HG02623 (cell line): ENCODE measurements around the gene BIRC7.

Experiments used
- ATAC-seq: cut with Tn5 transposase; IDR thresholded peaks from one replicate; pipeline ENCODE4 v1.9.1; 2021; ENCODE audit warnings: moderate library complexity; ENCODE audit not compliant: unreplicated experiment

Gene BIRC7

DNA sequence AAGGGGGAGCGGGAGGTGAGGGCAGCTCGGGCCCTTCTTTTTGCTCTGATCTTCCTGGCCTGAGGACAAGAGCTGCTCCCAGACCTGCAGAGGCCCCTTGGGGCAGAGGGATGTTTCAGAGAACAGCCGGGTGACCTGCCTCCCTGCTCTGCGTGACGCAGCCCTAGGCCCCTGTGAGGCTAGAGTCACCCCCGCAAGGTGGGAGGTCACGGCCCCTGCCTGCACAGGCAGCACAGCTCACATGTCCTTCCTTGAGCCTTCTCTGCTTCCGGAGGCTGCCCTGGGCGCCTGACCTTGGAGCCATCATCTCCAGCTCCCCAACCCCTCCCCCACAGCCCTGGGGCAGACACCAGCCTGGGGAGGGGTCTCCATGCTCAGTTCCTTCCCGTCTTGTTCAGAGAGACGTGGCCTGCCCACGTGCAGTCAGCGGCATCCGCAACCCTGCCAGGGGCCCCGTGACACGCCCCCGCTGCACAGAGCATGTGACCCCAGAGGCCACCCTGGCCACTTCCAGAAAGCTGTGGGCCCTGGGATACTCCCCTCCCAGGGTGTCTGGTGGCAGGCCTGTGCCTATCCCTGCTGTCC, at the start of gene BIRC7:
BIRC7 (plus strand) TSS at position 507 of the 585 bp plus-strand sequence. CDS start 192 bp downstream, outside the sequence.
- ATAC-seq: no peak

DNA sequence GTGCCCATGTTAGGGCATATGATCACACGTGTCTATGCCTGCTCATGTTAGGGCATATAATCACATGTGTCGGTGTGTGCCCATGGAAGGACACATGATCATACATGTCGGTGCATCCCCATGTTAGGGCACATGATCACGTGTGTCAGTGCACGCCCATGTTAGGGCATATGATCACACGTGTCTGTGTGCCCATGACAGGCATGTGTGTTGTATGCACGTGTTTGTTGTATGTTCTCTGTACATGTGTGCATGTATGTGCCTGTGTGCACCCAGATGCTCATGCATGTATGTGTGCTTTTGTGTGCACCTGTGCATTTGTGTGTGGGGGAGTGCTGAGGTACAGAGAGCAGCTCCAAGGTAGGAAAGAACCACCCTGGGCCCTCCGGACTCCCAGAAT, 49.6 kb upstream of the BIRC7 start:
- no peak for ATAC-seq

- no peak for ATAC-seq
Observed at GRCh38 chr20:63186528-63187316, 49.0 kb upstream of the BIRC7 start.

GRCh38 chr20:63187338-63188158, 48.2 kb upstream of the BIRC7 start:
- no peak for ATAC-seq

DNA sequence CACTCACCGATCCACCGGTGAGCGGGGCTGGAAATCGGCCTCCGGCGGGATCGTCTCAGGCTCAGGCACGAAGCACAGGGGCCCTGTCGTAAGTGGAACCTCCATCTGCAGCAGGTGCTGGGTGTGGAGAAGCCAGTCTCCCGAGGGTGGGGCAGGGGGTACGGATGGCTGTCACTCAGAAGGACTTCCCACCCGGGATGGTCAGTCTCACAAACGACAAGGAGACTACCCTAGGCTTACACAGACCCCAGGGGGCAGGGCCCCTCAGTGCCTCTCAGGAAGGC, 47.6 kb upstream of the BIRC7 start:
- no peak for ATAC-seq

- no peak for ATAC-seq
Observed at GRCh38 chr20:63188641-63189321, 46.9 kb upstream of the BIRC7 start.

DNA sequence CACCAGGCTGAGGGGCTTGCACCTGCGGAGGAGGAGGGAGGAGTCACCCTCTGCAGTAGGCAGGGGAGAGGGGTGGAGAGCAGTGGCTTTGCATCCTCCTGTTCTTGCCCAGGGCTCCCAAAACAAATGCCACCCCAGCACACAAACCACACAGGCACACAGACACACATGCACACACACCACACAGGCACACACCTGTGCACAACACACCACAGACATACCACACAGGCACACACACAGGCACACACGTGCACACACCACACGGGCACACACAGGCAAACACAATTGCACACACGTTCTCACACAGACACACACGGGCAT, 46.4 kb upstream of the BIRC7 start:
- no peak for ATAC-seq

GRCh38 chr20:63189846-63190559, 45.7 kb upstream of the BIRC7 start:
- no peak for ATAC-seq

DNA sequence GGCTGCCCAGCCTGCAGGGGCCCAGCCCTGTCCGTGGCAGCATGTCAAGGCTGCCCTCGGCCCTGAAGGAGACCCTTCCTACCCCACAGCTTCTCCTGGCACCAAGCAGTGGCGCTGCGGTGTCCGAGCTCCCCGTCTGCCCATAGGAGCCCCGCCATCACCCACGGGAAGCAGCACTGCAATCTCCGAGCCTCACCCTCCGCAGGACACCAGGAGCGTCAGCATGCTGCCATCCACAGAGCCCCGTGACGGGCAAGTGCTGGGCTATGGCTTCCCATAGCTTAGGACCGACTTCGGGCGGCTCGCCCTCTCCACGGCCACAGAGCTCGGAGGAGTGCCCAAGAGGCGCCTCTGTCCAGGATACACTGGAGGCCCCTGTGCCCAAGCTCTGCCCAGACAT, 44.9 kb upstream of the BIRC7 start:
- ATAC-seq: no peak

DNA sequence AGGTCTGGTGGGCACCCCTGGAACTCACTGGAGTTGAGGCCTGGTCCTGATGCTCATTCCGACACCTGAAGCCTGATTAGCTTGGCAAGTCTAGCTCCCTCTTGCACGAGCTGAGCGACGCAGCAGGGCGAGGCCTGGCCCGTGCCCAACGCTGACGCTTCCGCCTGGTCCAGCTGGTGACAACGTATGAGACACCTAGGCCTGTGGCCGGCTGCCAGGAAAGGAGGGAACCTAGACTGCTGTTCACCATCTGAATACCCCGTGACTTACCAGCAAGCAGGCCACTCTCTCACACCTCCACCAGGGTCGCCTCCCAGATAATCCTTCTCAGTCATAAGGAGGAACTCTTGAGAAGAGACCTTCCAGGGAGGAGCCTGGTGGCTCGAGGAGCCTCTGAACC, 44.3 kb upstream of the BIRC7 start:
- no peak for ATAC-seq

- ATAC-seq: no peak
Observed at GRCh38 chr20:63192721-63193120, 43.0 kb upstream of the BIRC7 start.

- no peak for ATAC-seq
Observed at GRCh38 chr20:63194007-63194796, 41.5 kb upstream of the BIRC7 start.

- ATAC-seq: no peak
Observed at GRCh38 chr20:63194797-63195173, 40.9 kb upstream of the BIRC7 start.

DNA sequence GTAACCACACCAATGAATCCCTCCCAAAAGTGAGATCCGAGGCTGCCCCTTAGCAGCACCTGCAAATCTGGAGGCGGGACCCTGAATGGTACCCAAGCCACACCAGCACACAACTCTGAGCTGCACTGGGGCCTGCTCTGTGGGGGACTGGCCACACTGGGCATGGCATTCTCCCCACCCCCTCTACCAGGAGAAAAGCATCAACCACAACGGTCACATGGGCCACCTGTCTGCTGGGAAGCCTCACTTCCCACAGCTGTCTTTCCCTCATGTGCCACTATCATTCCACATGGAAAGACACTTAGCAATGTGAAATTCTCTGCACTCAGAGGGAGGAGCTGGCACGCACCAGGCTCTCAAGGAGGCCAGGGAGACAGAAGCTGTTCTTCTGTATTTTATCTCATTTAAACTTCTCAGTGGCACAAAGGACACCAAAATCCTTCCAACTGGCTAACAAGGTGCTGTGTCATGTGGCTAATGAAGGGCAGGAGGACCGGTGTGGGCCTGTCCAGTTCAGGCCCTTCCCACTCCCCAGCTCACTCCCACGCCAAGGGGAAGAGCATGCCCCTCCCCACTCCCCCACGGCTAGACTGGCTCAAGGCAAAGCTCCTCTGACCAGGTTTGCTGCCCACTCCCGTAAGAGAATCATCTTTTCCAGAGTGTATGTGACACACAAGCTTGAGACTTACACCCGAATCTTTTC, 38.8 kb upstream of the BIRC7 start:
- ATAC-seq: no peak

GRCh38 chr20:63198606-63199005, 37.1 kb upstream of the BIRC7 start:
- no peak for ATAC-seq

DNA sequence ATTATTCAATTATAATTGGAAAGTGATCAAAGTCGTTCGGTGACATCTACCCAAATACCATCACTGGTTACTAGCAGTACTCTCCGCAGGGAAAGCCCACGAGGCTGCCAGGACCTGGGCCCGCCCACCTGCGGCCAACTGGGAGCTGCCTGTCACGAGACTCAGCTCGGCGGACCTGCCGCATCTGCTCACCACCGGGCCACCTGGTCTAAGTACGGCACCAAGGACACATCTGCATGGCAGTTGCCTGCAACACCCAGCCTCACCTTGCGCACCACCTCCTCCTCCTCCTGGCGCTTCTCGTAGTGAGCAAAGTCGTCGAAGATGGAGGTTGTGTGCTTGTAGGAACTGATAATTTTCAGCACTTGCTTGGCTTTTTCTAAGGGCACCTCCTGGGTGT, 33.7 kb upstream of the BIRC7 start:
- ATAC-seq: no peak

DNA sequence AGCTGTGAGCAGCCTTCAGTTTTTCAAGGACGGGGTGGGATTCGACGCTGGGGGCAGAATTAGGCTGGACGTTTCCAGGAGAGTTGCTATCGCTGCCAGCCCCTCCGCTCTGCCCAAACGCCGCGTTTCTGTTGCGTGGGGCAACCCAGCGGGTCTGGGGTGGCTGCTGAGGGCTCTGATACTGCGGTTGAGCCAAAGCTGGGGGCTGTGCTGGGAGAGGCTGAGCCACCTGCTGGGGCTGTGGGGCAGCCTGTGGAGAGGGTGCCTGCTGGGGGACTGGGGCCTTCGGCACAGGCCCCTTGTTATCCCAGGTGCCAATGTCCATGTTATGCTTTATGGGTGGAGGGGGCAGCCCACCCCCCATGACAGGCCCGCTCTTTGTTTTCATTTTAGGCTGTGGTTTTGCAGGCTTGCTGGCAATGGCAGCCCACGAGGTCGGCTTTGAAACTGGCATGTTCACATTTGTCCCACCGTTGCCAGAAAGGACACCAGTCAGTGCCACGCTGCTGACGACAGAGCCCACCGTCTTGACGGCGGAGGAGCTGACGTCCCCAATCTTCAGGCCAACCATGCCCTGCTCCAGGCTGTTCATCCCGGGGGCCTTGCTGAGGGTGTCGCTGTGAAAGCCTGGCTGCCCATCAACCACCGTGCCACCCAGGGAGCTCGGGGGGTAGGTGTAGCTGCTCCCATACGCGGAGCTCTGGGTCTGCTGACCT, 32.7 kb upstream of the BIRC7 start:
- ATAC-seq: no peak

DNA sequence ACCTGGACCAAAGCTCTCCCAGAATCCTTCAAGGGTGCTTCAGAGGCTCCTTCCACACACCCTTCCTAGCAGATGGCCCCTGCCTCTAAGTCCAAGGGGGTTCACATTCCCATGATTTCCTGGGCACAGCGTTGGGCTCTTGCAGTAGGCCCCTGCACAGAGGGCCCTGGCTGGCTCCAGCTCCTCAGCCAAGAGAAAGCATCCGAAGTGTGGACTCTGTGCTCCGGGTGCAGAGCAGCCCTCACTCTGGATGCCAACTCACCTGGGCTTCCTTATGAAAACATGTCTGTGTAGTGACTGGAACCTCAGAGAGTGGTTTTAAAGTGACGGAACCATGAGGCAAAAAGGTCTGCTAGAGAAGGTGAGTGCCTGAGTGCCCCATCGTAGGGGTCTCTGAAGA, 31.3 kb upstream of the BIRC7 start:
- no peak for ATAC-seq

DNA sequence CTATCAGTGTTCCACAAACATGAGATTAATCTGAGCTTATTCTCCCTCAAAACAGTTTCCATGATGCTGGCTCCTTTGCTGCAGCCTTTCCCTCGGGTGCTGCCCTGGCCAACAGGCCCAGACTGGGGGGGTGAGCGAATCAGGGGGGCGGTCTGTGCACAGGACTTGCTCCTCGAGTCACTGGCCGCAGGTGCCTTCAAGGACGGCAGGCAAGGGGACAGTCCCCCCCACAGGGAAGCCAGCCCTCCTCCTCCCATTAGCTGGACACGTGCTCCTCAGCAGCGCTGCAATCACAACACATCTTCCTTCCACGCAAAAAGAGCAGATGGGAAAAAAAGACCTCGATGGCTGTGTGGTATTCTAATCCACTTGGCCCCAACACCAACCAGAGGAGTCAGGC, 29.8 kb upstream of the BIRC7 start:
- ATAC-seq: no peak
